Spinal cord (tissue), 10 donors: Measurements from ENCODE around the gene LYPLA2. TPM values are rescaled to one million over a fixed set of nuclear protein-coding genes. Genes with fewer than 3 reads are reported as not detected.
"Not testable (repeated sequence)": the region's sequence is repeated elsewhere in the genome, so short reads cannot be mapped to it uniquely, and the experiment has no call there.

Experiments
- DNase-seq, 6 donors: peaks; one replicate each; pipeline versions ENCODE4 v3.0.0 to v3.0.0-alpha.2; 2013 to 2015; ENCODE audit warnings: low spot score in 6 of 6, low read depth in 4 of 6
- H3K27ac ChIP-seq: one replicate; pipeline ENCODE4 v1.5.1; 2013; ENCODE audit warnings: low read depth, low read length, control low read depth
- H3K27me3 ChIP-seq: one replicate; pipeline ENCODE4 v1.6.1; 2013; ENCODE audit warnings: low read length; ENCODE audit not compliant: control insufficient read depth, insufficient read depth
- H3K36me3 ChIP-seq: one replicate; pipeline ENCODE4 v1.6.1; 2013; ENCODE audit warnings: low read length; ENCODE audit not compliant: control insufficient read depth, insufficient read depth
- H3K4me1 ChIP-seq: one replicate; pipeline ENCODE4 v1.6.1; 2013; ENCODE audit warnings: low read length; ENCODE audit not compliant: control insufficient read depth, insufficient read depth
- H3K4me3 ChIP-seq: one replicate; pipeline ENCODE4 v1.5.1; 2013; ENCODE audit warnings: low read depth, low read length, control low read depth
- H3K9me3 ChIP-seq: one replicate; pipeline ENCODE4 v1.6.1; 2013; ENCODE audit warnings: low read length; ENCODE audit not compliant: control insufficient read depth, insufficient read depth
- WGBS: methylation state at CpG from one replicate; pipeline ENCODE4 v1.1.5; 2013; ENCODE audit warnings: missing lambda C conversion rate; ENCODE audit not compliant: insufficient coverage; 5-methylcytosine and 5-hydroxymethylcytosine counted together
- polyA plus RNA-seq, 2 donors: library from polyadenylated mRNA; unstranded; fragments of 120-200 nt; gene quantifications; one replicate each; pipeline ENCODE4 v1.2.1, GENCODE V29; 2013; ENCODE audit not compliant: insufficient read length in 2 of 2
- total RNA-seq, 2 donors: library from RNA; depleted of rRNA in 1 of 2; stranded (reverse); fragments of 120-200 nt in 1 of 2; fragments of >200 nt in 1 of 2; gene quantifications; one replicate each; pipeline versions ENCODE4 v1.2.3 to v1.2.4, GENCODE V29; 2013 to 2014
- donor health status: healthy.

LYPLA2 gene
- total and polyA plus RNA-seq, 4 donors, result 28.3 to 73.7 (median 61.8) TPM

GRCh38 chr1:23799570-23800399, 8.8 kb downstream of the LYPLA2 start:
- peak overlapping the region; percentile 84 for H3K4me3 ChIP-seq
- H3K4me1 ChIP-seq, result peaks cover 37% of the 10 kb centered on the region
- H3K36me3 ChIP-seq, result peaks cover 50% of the 10 kb centered on the region
- no peaks in the 10 kb centered on the region for H3K27me3 ChIP-seq
- H3K9me3 ChIP-seq, result no peaks in the 10 kb centered on the region
- H3K27ac ChIP-seq, result peak overlapping the region; percentile 87
- WGBS, result 2% methylated on average over 48 of the region's 48 CpGs
- DNase-seq, result peak in 1 of 6 donors; percentile 34

- DNase-seq, result peak; percentile 17 to 99 (median 92)
- peaks cover 45% of the 10 kb centered on the region for H3K36me3 ChIP-seq
- peaks cover 35% of the 10 kb centered on the region for H3K4me1 ChIP-seq
- no peaks in the 10 kb centered on the region for H3K9me3 ChIP-seq
- under 1% methylated on average over 82 of the region's 82 CpGs for WGBS
- no peaks in the 10 kb centered on the region for H3K27me3 ChIP-seq
- peak within 1 kb of the TSS; percentile 84 for H3K4me3 ChIP-seq
- peak within 1 kb of the TSS; percentile 87 for H3K27ac ChIP-seq
Observed at GRCh38 chr1:23800400-23801337, 9.7 kb downstream of the LYPLA2 start, which contains the start of gene GALE. TSS of gene GALE (minus strand) at chr1:23800754. CDS start at chr1:23799007, 1,747 bp downstream.

- H3K9me3 ChIP-seq, result no peaks in the 10 kb centered on the region
- WGBS, result 10% methylated on average over 16 of the region's 19 CpGs
Observed at GRCh38 chr1:23801338-23801748, 10.4 kb downstream of the LYPLA2 start.

GRCh38 chr1:23801876-23802275, 10.9 kb downstream of the LYPLA2 start:
- no peak overlapping the region for H3K27ac ChIP-seq

More at GRCh38 chr1:23801338-23801748, 10.4 kb downstream of the LYPLA2 start:
- Histone ChIP-seq H3K4me3 (peak overlapping the region; percentile 84), H3K4me1 (peaks cover 30% of the 10 kb centered on the region), H3K36me3 (peaks cover 43% of the 10 kb centered on the region), H3K27ac (peak overlapping the region; percentile 87), H3K27me3 (no peaks in the 10 kb centered on the region)
- DNase-seq, result no peak

GRCh38 chr1:23802809-23803342, 11.9 kb downstream of the LYPLA2 start:
- peaks cover 30% of the 10 kb centered on the region for H3K4me1 ChIP-seq
- H3K36me3 ChIP-seq, result peaks cover 39% of the 10 kb centered on the region
- not testable (repeated sequence) for H3K4me3 ChIP-seq, H3K27ac ChIP-seq, DNase-seq, H3K27me3 ChIP-seq, H3K9me3 ChIP-seq
- 97% methylated on average over 4 of the region's 7 CpGs for WGBS

More at GRCh38 chr1:23801876-23802275, 10.9 kb downstream of the LYPLA2 start:
- WGBS, result 63% methylated on average over 9 of the region's 10 CpGs
- Histone ChIP-seq H3K4me3 (no peak overlapping the region), H3K36me3 (peaks cover 39% of the 10 kb centered on the region), H3K9me3 (no peaks in the 10 kb centered on the region), H3K4me1 (peaks cover 30% of the 10 kb centered on the region), H3K27me3 (no peaks in the 10 kb centered on the region)
- DNase-seq, result no peak

- Histone ChIP-seq H3K4me3 (no peak overlapping the region), H3K27me3 (no peaks in the 10 kb centered on the region), H3K4me1 (peaks cover 26% of the 10 kb centered on the region), H3K27ac (no peak overlapping the region), H3K9me3 (no peaks in the 10 kb centered on the region), H3K36me3 (peaks cover 37% of the 10 kb centered on the region)
- DNase-seq, result no peak
- WGBS, result 88% methylated on average over 4 of the region's 5 CpGs
Observed at GRCh38 chr1:23803674-23804073, 12.7 kb downstream of the LYPLA2 start.

GRCh38 chr1:23804183-23804835, 13.4 kb downstream of the LYPLA2 start:
- no peak for DNase-seq
- Histone ChIP-seq H3K9me3 (no peaks in the 10 kb centered on the region), H3K36me3 (peaks cover 34% of the 10 kb centered on the region), H3K4me1 (peaks cover 20% of the 10 kb centered on the region), H3K27me3 (no peaks in the 10 kb centered on the region), H3K4me3 (no peak overlapping the region), H3K27ac (no peak overlapping the region)
- WGBS, result 76% methylated on average over 5 of the region's 7 CpGs

- peaks cover 38% of the 10 kb centered on the region for H3K36me3 ChIP-seq
- no peak overlapping the region for H3K4me3 ChIP-seq
- 97% methylated on average over 2 of the region's 2 CpGs for WGBS
- H3K27me3 ChIP-seq, result no peaks in the 10 kb centered on the region
- H3K4me1 ChIP-seq, result peaks cover 13% of the 10 kb centered on the region
- H3K27ac ChIP-seq, result no peak overlapping the region
- H3K9me3 ChIP-seq, result no peaks in the 10 kb centered on the region
- DNase-seq, result no peak
Observed at GRCh38 chr1:23805025-23805424, 14.1 kb downstream of the LYPLA2 start.

GRCh38 chr1:23806280-23806679, 15.3 kb downstream of the LYPLA2 start:
- 78% methylated on average over 6 of the region's 6 CpGs for WGBS
- DNase-seq, result no peak
- Histone ChIP-seq H3K27ac (no peak overlapping the region), H3K4me3 (no peak overlapping the region), H3K36me3 (peaks cover 42% of the 10 kb centered on the region), H3K4me1 (peaks cover 9% of the 10 kb centered on the region), H3K9me3 (no peaks in the 10 kb centered on the region), H3K27me3 (no peaks in the 10 kb centered on the region)
